ENCODE measurements around the gene MFSD1. TPM values are rescaled to one million over a fixed set of nuclear protein-coding genes. Genes with fewer than 3 reads are reported as not detected.

Gene MFSD1
- total RNA-seq, 2 donors from 2014 or later: 25.1 to 78.2 TPM

DNA sequence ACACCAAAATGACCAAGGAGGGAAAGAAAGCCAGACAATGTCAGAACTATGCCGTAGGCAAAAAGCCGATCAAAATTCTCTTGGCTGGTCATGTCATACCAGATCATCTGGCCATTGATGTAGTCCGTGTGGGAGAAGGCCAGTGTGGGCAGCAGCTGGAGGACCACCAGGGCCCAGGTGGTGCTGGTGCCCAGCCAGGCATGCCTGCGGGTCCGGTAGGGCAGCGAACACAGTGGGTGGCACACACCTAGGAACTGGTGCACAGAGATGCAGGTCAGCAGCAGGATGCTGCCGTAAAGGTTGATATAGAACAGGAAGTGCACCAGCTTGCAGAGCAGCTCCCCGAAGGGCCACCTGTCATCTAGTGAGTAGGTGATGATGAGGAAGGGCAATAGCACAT is 39.5 kb downstream of the MFSD1 start:
- Mint-ChIP-seq H3K27ac (no peak overlapping the region), H3K4me1 (peaks cover 11% of the 10 kb centered on the region), H3K4me3 (no peak overlapping the region), H3K36me3 (ENCODE audit: low read depth) (no peaks in the 10 kb centered on the region), H3K27me3 (peaks cover 4% of the 10 kb centered on the region)
- no peak for DNase-seq
- no peak for ATAC-seq
- no peaks in the 10 kb centered on the region for H3K9me3 ChIP-seq (ENCODE audit: control insufficient read depth, low read length, poor library complexity, severe bottlenecking)

DNA sequence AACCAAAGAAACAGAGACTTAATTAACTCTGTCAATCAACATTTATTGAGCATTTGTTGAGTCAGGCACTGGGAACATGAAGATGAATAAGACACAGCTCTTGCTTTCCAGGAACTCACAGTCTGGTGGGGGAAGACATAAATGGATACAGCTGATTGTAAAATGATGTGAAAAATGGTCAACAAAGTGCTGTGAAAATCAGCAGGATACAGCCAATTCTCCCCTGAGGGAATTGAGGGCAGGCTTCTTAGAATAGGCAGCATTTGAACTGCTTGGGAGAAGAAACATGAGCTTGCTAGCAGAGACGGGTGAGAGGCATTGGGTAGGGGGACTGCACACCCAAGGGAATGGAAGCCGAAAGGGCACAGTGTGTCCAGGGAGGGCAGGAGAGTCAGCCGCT is 41.1 kb downstream of the MFSD1 start:
- H3K4me3 Mint-ChIP-seq: no peak overlapping the region

DNA sequence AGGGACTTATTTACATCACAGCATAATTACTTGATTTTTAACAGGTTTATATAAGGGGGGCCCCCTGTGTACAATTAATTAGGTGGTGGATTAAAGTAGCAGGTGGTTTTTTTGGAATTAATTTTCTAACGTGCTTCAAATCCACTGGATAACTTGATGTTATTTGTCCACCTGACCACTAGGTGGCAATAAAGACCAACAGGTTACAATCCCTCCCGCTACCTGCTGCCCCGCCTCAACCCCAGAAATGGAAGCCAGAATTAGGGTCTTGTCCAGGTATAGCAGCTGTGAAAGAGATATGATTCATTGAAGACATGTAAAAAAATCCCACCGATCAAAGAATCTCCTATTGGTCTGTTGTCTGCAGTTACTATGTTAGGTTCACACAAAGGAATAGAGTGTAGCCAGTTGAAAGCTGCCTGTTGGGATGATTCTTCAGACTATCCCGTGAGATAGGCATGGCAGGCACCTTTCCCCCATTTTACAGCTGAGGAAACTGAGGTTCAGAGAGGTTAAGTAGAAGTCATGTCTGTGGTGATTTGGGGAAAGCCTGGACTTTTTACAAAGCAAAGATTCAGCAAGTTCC is 44.0 kb downstream of the MFSD1 start:
- H3K27me3 Mint-ChIP-seq: peaks cover 4% of the 10 kb centered on the region
- peak; percentile 63 for ATAC-seq
- H3K4me1 Mint-ChIP-seq: peaks cover 8% of the 10 kb centered on the region

More for the DNA sequence above, 41.1 kb downstream of the MFSD1 start:
- DNase-seq (no peak), ATAC-seq (no peak)
- H3K4me1 Mint-ChIP-seq: peaks cover 9% of the 10 kb centered on the region
- no peaks in the 10 kb centered on the region for H3K36me3 Mint-ChIP-seq (ENCODE audit: low read depth)
- H3K27me3 Mint-ChIP-seq: peaks cover 4% of the 10 kb centered on the region
- no peaks in the 10 kb centered on the region for H3K9me3 ChIP-seq (ENCODE audit: control insufficient read depth, low read length, poor library complexity, severe bottlenecking)
- H3K27ac Mint-ChIP-seq: peak overlapping the region; percentile 59

DNA sequence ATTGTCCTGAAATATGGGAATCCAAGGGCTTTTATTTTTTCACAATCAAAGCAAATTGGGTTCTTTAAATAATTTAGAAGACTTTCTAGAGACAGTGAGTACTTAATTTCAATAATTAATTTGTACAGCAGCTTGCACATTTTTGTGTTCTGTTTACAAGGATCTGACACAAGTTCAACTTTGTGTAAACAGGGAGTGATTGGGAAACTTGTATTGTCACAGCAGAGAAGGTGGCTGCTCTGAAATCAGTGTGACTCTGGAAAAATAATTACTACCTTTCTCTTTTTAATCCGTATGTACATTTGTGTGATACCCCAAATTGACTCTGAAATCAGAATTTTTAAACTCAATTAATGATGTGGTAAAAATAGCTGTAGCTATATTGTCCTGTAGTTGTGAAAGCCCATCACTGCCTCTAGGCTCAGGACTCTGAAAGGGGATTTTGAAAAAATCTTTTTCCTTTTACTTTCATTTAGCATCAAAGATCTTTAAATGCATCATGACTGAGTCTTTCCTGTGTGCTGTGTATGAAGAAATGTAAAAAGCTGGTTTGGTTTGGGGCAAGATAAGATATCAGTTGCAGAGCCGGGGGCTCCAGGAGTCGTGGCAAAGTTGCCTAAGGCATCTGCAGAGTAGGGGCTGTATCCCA is 45.1 kb downstream of the MFSD1 start:
- no peaks in the 10 kb centered on the region for H3K36me3 Mint-ChIP-seq (ENCODE audit: low read depth)
- peaks cover 8% of the 10 kb centered on the region for H3K4me1 Mint-ChIP-seq
- ATAC-seq (no peak), DNase-seq (no peak)
- no peak overlapping the region for H3K4me3 Mint-ChIP-seq
- H3K27me3 Mint-ChIP-seq: peaks cover 4% of the 10 kb centered on the region
- H3K9me3 ChIP-seq (ENCODE audit: control insufficient read depth, low read length, poor library complexity, severe bottlenecking): no peaks in the 10 kb centered on the region
- no peak overlapping the region for H3K27ac Mint-ChIP-seq

More for the DNA sequence above, 44.0 kb downstream of the MFSD1 start:
- H3K4me3 Mint-ChIP-seq: no peak overlapping the region
- no peak overlapping the region for H3K27ac Mint-ChIP-seq
- DNase-seq: no peak
- no peaks in the 10 kb centered on the region for H3K36me3 Mint-ChIP-seq (ENCODE audit: low read depth)
- no peaks in the 10 kb centered on the region for H3K9me3 ChIP-seq (ENCODE audit: control insufficient read depth, low read length, poor library complexity, severe bottlenecking)

DNA sequence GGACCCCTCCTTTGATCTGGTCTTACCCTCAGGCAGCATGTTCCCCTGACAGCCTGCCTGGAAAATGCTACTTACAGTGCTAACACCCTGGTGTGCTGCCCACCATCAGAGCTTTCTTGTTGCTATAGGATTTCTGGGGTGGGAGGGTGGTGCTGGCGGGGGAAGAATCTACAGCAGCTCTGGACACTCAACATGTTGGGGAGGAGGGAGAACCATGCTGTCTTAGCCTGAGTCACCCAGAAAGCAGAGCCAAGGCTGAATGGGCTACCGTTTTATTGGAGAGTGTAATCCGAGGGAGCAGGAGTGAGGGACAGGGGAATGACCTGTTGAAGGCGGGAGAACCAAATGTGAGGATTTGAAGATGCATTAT is 45.6 kb downstream of the MFSD1 start:
- no peaks in the 10 kb centered on the region for H3K36me3 Mint-ChIP-seq (ENCODE audit: low read depth)
- no peaks in the 10 kb centered on the region for H3K9me3 ChIP-seq (ENCODE audit: control insufficient read depth, low read length, poor library complexity, severe bottlenecking)
- no peak overlapping the region for H3K4me3 Mint-ChIP-seq
- no peak overlapping the region for H3K27ac Mint-ChIP-seq
- peaks cover 4% of the 10 kb centered on the region for H3K27me3 Mint-ChIP-seq
- H3K4me1 Mint-ChIP-seq: peaks cover 8% of the 10 kb centered on the region
- DNase-seq (no peak), ATAC-seq (no peak)

DNA sequence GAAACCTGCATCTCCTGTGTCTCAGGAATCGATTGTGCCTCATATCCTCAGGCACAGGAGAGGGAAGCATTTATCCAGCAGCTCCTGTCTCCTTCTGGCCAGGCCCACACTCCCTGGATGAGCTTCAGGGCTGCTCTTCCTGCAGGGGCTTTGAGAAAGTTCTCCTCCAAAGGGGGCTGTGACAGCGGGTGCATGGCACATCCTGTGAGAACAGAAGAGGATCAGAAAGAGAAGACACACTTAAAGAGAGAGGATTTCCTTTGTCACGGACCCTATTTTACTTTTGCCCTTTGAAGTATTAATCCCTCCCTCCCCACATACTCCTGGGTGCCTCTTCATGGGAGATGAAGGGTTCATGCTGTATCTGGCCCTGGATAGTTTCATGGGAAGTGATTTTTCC is 46.0 kb downstream of the MFSD1 start:
- peaks cover 5% of the 10 kb centered on the region for H3K4me1 Mint-ChIP-seq
- no peaks in the 10 kb centered on the region for H3K9me3 ChIP-seq (ENCODE audit: control insufficient read depth, low read length, poor library complexity, severe bottlenecking)
- H3K36me3 Mint-ChIP-seq (ENCODE audit: low read depth): no peaks in the 10 kb centered on the region
- peaks cover 4% of the 10 kb centered on the region for H3K27me3 Mint-ChIP-seq
- H3K4me3 Mint-ChIP-seq: no peak overlapping the region
- ATAC-seq (no peak), DNase-seq (no peak)
- H3K27ac Mint-ChIP-seq: no peak overlapping the region

DNA sequence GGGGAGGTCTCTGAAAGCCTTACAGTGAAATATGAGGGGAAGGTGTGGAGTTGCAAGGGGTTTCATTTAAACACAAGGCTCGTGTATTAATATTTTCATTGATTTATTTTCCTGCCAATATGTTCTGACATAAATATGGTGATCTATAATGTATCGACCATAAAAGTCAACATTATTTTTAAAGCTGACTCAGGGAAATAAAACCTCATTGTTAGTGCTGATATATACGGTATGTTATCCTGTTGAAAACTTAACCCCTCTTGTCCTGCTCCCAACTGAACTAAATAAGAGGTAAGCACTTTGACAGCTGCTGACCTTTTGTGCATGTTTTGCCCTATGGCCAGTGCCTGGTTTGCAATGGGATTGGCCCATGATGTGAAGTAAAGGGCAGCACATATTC is 47.9 kb downstream of the MFSD1 start:
- no peak for DNase-seq
- Mint-ChIP-seq H3K27me3 (peaks cover 4% of the 10 kb centered on the region), H3K4me1 (peaks cover 2% of the 10 kb centered on the region), H3K27ac (no peak overlapping the region), H3K36me3 (ENCODE audit: low read depth) (no peaks in the 10 kb centered on the region), H3K4me3 (no peak overlapping the region)
- no peaks in the 10 kb centered on the region for H3K9me3 ChIP-seq (ENCODE audit: control insufficient read depth, low read length, poor library complexity, severe bottlenecking)
- ATAC-seq: no peak

DNA sequence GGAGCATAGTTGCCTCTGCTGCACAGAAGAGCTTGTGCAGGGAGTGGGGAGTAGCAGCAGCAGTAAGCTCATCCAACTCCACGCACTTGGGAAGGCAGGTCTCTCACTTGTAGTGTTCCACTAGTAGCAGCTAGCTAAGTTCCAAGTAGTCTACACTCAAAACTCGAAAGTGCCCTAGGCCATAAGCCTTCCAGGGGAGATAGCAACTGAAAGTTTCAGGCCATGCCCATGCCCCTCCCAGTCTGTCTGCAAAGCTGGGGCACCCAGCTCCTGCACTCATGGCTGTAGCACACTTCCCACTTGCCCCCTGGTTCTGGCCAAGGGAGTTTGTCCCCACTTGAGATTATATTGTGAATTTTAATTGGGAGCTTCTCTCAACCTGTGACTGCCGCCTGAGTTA is 57.5 kb downstream of the MFSD1 start:
- no peaks in the 10 kb centered on the region for H3K27me3 Mint-ChIP-seq
- DNase-seq (no peak), ATAC-seq (no peak)
- no peak overlapping the region for H3K27ac Mint-ChIP-seq
- no peaks in the 10 kb centered on the region for H3K4me1 Mint-ChIP-seq
- H3K36me3 Mint-ChIP-seq (ENCODE audit: low read depth): no peaks in the 10 kb centered on the region
- H3K9me3 ChIP-seq (ENCODE audit: control insufficient read depth, low read length, poor library complexity, severe bottlenecking): no peaks in the 10 kb centered on the region
- H3K4me3 Mint-ChIP-seq: no peak overlapping the region

DNA sequence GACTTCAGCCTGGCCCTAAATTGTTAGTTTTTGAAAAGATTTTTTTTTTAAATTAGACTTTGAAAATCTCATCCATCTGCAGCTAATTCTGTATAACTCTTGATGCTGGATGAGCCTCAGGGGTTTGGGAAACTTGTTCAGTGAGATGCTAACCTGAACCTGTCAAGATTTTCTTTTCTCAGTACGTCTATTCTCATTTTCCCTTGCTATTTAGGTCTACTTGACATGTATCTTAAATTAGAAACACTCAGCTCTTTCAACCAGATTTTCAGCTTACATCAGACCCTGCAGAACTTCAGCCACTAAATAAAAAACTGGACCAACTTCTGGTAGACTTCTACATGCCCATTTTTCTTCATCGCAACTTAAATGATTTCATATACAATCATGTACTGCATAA is 61.4 kb downstream of the MFSD1 start:
- H3K9me3 ChIP-seq (ENCODE audit: control insufficient read depth, low read length, poor library complexity, severe bottlenecking): no peaks in the 10 kb centered on the region
- H3K4me3 Mint-ChIP-seq: no peak overlapping the region
- DNase-seq (no peak), ATAC-seq (no peak)
- no peaks in the 10 kb centered on the region for H3K27me3 Mint-ChIP-seq
- H3K36me3 Mint-ChIP-seq (ENCODE audit: low read depth): no peaks in the 10 kb centered on the region
- no peak overlapping the region for H3K27ac Mint-ChIP-seq
- H3K4me1 Mint-ChIP-seq: peaks cover 3% of the 10 kb centered on the region

DNA sequence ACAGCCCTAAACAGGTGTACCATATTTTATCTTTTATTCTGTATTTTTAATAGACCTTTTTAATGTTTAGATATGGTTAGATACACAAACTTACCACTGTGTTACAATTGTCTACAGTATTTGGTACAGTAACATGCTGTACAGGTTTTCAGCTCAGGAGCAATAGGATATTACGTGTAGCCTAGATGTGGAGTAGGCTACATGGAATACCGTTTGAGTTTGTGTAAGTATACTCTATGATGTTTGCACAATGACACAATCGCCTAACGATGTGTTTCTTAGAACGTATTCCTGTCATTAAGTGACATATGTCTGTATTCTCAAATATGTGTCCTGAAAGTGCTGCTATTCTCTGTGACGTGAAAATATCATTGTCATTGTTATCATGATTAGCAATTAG is 62.6 kb downstream of the MFSD1 start:
- DNase-seq (no peak), ATAC-seq (no peak)
- no peaks in the 10 kb centered on the region for H3K27me3 Mint-ChIP-seq
- peaks cover 3% of the 10 kb centered on the region for H3K4me1 Mint-ChIP-seq
- H3K27ac Mint-ChIP-seq: no peak overlapping the region
- no peaks in the 10 kb centered on the region for H3K36me3 Mint-ChIP-seq (ENCODE audit: low read depth)
- no peak overlapping the region for H3K4me3 Mint-ChIP-seq
- H3K9me3 ChIP-seq (ENCODE audit: control insufficient read depth, low read length, poor library complexity, severe bottlenecking): no peaks in the 10 kb centered on the region

DNA sequence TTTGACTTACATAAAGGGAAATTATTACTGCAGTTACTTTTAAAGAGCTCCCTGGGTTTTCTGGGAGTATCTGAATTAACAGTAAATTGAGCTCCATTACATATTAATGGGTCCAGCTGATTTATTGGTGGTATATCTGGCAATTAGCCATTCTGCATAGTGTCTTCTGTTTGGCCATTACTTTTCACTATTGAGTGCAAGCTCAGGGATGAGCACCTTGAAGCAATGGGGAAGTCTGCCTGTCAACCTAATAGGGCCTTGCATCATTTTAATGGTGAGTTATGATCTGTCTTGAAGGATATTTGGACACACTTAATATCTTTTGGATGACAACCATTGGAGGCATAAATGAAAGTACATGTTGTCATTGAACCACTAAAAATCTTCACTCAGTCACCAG is 73.8 kb downstream of the MFSD1 start:
- no peak overlapping the region for H3K4me3 Mint-ChIP-seq
- no peak overlapping the region for H3K27ac Mint-ChIP-seq
- no peaks in the 10 kb centered on the region for H3K4me1 Mint-ChIP-seq
- ATAC-seq: no peak
- H3K9me3 ChIP-seq (ENCODE audit: control insufficient read depth, low read length, poor library complexity, severe bottlenecking): no peaks in the 10 kb centered on the region
- DNase-seq: no peak
- no peaks in the 10 kb centered on the region for H3K27me3 Mint-ChIP-seq
- peaks cover 3% of the 10 kb centered on the region for H3K36me3 Mint-ChIP-seq (ENCODE audit: low read depth)

Other genes with a start within 250 kb of the MFSD1 start
- 10 to 100 TPM in 1 of 2 donors, 1 to 10 TPM in 1; 7.4 to 13.5 TPM for gene MLF1, start 230.9 kb upstream of the MFSD1 start, total RNA-seq
- gene GFM1, start 157.5 kb upstream of the MFSD1 start, total RNA-seq: 10 to 100 TPM; 37.6 to 38.3 TPM
- gene LXN, start 129.4 kb upstream of the MFSD1 start, total RNA-seq: 1 to 10 TPM; 3.6 to 5.6 TPM
- gene RARRES1, start 69.6 kb upstream of the MFSD1 start, total RNA-seq: not detected